GM10266 (cell line): ENCODE data around the gene STPG1.

Experiments
- DNase-seq: peaks from one replicate; pipeline ENCODE4 v3.0.0; 2012; ENCODE audit errors: extremely low spot score
- TF ChIP-seq, protein P1 (sequence below): IDR thresholded peaks from 2 replicates; pipeline ENCODE4 v1.5.1; 2012; ENCODE audit warnings: mild to moderate bottlenecking, low read depth; ENCODE audit not compliant: control insufficient read depth, insufficient read depth; ENCODE audit errors: missing control alignments

Gene STPG1

GRCh38 chr1:24369199-24369598, 44.4 kb downstream of the STPG1 start:
- TF ChIP-seq, protein P1, sequence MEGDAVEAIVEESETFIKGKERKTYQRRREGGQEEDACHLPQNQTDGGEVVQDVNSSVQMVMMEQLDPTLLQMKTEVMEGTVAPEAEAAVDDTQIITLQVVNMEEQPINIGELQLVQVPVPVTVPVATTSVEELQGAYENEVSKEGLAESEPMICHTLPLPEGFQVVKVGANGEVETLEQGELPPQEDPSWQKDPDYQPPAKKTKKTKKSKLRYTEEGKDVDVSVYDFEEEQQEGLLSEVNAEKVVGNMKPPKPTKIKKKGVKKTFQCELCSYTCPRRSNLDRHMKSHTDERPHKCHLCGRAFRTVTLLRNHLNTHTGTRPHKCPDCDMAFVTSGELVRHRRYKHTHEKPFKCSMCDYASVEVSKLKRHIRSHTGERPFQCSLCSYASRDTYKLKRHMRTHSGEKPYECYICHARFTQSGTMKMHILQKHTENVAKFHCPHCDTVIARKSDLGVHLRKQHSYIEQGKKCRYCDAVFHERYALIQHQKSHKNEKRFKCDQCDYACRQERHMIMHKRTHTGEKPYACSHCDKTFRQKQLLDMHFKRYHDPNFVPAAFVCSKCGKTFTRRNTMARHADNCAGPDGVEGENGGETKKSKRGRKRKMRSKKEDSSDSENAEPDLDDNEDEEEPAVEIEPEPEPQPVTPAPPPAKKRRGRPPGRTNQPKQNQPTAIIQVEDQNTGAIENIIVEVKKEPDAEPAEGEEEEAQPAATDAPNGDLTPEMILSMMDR, result no peak
- no peak for DNase-seq

DNA sequence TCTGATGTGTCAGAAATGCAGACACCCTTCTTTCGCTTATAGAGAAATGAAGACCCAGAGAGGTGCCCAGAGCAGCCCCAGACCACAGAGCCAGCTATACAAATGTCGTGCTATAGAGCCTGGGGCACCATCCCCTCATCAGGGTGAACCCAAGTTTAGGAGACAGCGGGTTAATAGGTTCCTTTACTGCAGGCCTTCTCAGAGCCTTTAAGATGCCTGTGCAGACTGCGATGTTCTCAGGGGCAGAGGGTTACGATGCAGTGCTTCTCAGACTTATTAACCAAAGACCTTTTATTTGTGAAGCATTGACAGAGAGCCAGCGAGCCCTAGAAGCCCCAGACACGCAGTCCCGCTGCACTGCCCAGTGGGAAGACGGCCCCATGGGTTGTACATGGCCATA, 46.9 kb downstream of the STPG1 start:
- TF ChIP-seq, protein P1, result no peak
- DNase-seq, result no peak

DNA sequence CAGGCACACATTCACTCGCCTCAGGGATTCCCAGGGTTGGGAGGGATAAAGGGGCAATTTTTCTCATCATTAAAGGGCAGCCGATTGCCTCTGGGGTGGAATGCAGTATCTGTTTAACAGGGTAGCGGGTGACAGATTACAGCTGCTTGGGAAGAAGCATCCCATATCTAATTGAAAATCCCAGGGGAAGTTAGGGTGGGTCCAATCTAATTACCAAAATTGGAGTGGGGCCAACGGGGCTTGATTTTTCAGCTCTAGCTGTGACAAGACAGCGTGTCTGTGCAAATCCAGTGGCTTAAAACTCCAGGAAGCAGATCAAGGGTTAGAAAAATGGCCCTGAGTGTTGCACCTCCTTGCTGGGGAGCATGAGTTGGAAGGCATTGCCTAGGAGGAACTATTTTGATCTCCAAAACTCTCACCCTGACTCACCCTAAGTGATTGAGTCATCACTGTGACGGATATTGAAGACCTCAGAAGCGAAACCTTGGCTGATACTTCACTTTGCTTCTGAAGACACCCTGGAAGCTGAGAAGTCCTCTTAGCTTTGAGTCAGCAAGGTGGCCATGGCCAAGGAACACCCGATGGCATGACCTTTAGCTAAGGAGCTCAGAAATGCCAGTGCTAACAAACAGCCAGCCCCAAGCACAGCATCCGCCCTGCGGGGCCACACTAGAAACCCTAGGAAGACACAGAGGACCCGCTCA, 48.5 kb downstream of the STPG1 start:
- DNase-seq, result peak; percentile 75
- TF ChIP-seq, protein P1, result no peak

GRCh38 chr1:24364605-24364974, 49.0 kb downstream of the STPG1 start:
- DNase-seq, result no peak
- TF ChIP-seq, protein P1, result no peak

DNA sequence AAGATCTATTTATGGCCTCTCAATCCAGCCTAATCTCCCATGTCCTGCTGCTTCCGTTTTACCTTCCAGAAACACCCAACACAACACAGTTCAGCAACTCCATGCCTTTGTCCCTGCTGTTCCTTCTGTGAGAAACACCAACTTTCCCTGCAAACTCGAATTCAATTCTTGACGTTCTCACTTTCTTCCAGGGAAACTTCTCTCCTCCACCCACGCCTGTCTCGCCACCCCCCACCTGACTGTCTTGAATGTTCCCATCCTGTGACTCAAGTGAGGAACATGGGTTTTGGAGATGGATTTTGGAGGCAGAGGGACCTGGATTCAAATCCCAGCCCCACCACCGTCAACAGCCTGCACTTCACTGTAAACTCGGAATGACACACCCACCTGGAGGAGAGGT, 49.6 kb downstream of the STPG1 start:
- DNase-seq, result no peak
- TF ChIP-seq, protein P1, result no peak

GRCh38 chr1:24362982-24363614, 50.5 kb downstream of the STPG1 start:
- TF ChIP-seq, protein P1, result no peak
- no peak for DNase-seq

- no peak for DNase-seq
- TF ChIP-seq, protein P1, result no peak
Measured at GRCh38 chr1:24362396-24362795, 51.2 kb downstream of the STPG1 start.
